ENCODE data around the gene CEBPG. TPM values are rescaled to one million over a fixed set of nuclear protein-coding genes. Genes with fewer than 3 reads are reported as not detected.
A peak's percentile ranks its signal among the peaks of the same experiment; 100 is the strongest.

The CEBPG gene
- total RNA-seq, 2 experiments from 2014 or later: 15.5 TPM

DNA sequence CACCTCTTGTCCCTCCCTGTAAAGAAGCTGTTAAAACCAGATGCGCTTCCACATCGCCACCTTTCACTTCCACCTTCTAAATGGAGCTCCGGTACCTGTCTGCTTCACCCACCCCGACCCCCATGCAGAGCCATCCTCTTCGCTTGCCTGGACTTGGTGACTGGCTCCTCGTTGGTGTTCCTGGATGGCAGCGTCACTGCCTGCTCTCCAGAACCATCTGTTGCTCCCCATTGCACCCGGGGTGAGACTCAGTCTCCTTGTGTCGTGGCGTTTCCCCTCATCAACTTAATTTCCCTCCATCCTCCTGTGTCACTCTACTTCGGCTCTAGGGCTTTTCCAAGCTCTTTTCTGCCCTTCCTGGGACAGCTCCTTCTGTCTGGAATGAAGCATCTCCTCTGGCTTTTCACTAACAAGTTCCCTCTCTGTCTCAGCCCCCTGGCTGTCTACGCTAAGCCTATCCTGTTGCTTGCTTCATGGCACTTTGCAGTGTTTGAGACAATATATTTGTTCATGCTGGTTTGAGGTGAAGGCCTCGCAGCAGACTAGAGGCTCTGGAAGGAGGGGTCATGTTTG lies 10.3 kb downstream of the CEBPG start:
- Mint-ChIP-seq H3K27ac (no peak overlapping the region), H3K9me3 (no peaks in the 10 kb centered on the region), H3K4me1 (ENCODE audit: low read depth) (peaks cover 19% of the 10 kb centered on the region), H3K36me3 (ENCODE audit: low read depth) (peaks cover 47% of the 10 kb centered on the region), H3K27me3 (no peaks in the 10 kb centered on the region), H3K4me3 (no peak overlapping the region)
- no peak overlapping the region for H3K27ac ChIP-seq (ENCODE audit: low read depth in 1 of 2, low read length in 2 of 2)
- H3K27me3 ChIP-seq (ENCODE audit: control insufficient read depth in 1 of 2, insufficient read depth in 2 of 2, low read length in 2 of 2): no peaks in the 10 kb centered on the region
- POLR2A ChIA-PET: no interaction called here
- no peak overlapping the region for H3K4me3 ChIP-seq (ENCODE audit: low read length)
- no peaks in the 10 kb centered on the region for H3K9me3 ChIP-seq (ENCODE audit: control insufficient read depth in 1 of 2, insufficient read depth in 1 of 2, low read length in 2 of 2)
- peaks cover 28% of the 10 kb centered on the region for H3K36me3 ChIP-seq (ENCODE audit: insufficient read depth, low read length)
- TF ChIP-seq CTCF (IDR thresholded peaks at IDR 0.05): no peak
- intact Hi-C loops (cut with DNase I, micrococcal nuclease): no loop called here
- H3K4me1 ChIP-seq (ENCODE audit: insufficient read depth, low read length): no peaks in the 10 kb centered on the region
- peak in 1 of 14 experiments; percentile 25 for DNase-seq
- CTCF ChIA-PET: interaction anchor here (1.7 kb wide), 1 partner anchor 10 kb away, joined by 5 read pairs; the partner anchor contains the start of gene CEBPG
- ATAC-seq (ENCODE audit: poor library complexity): no peak

DNA sequence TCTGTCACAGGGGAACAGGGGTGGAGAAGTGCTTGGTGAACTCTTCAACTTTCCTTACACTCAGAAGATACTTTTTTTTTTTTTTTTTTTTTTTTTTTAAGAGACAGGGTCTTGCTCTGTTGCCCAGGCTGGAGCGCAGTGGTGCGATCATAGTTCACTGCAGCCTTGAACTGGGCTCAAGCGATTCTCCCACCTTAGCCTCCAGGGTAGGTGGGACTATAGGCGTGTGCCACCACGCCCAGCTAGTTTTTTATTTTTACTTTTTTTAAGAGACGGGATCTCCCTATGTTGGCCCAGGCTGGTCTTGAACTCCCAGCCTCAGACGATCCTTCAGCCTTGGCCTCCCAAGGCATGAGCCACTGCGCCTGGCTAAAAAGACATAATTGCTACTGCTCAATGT lies 11.5 kb downstream of the CEBPG start:
- H3K4me1 Mint-ChIP-seq (ENCODE audit: low read depth): peaks cover 8% of the 10 kb centered on the region
- no peak for TF ChIP-seq CTCF (IDR thresholded peaks at IDR 0.05)
- peaks cover 21% of the 10 kb centered on the region for H3K36me3 ChIP-seq (ENCODE audit: insufficient read depth, low read length)
- POLR2A ChIA-PET: interaction anchor here (2.2 kb wide), 1 partner anchor 11 kb away, joined by 9 read pairs; the partner anchor contains the start of gene CEBPG
- H3K27me3 ChIP-seq (ENCODE audit: control insufficient read depth in 1 of 2, insufficient read depth in 2 of 2, low read length in 2 of 2): no peaks in the 10 kb centered on the region
- ATAC-seq (ENCODE audit: poor library complexity) (no peak), DNase-seq (peak in 1 of 14 experiments; percentile 7)
- no peaks in the 10 kb centered on the region for H3K4me1 ChIP-seq (ENCODE audit: insufficient read depth, low read length)
- no peak overlapping the region for H3K27ac ChIP-seq (ENCODE audit: low read depth in 1 of 2, low read length in 2 of 2)
- intact Hi-C loops (cut with DNase I, micrococcal nuclease): no loop called here
- no peaks in the 10 kb centered on the region for H3K27me3 Mint-ChIP-seq
- no peak overlapping the region for H3K4me3 ChIP-seq (ENCODE audit: low read length)
- CTCF ChIA-PET: interaction anchor here (0.7 kb wide), 1 partner anchor 47 kb away, joined by 3 read pairs; no protein-coding TSS in a partner anchor
- no peaks in the 10 kb centered on the region for H3K9me3 Mint-ChIP-seq
- no peak overlapping the region for H3K27ac Mint-ChIP-seq
- H3K4me3 Mint-ChIP-seq: no peak overlapping the region
- H3K9me3 ChIP-seq (ENCODE audit: control insufficient read depth in 1 of 2, insufficient read depth in 1 of 2, low read length in 2 of 2): no peaks in the 10 kb centered on the region
- peaks cover 35% of the 10 kb centered on the region for H3K36me3 Mint-ChIP-seq (ENCODE audit: low read depth)

DNA sequence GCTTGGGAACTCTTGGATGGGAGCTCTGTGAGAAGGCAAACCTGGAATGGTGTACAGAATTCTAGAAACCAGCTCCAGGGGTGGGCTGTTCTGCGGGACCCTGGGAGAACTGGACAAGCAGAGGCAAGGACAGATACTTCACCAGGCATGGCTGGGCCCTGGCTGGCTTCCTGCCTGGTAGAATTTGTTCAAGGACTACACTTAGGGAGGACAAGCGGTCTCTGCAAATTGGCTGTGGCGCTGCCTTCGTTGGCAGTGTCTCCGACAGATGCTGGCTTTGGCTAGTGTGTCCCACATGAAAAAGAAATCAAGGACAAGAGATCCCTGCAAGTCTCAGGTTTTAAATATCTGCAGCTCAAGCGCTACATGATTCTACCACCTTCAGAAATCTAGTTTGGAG lies 12.4 kb downstream of the CEBPG start:
- no peaks in the 10 kb centered on the region for H3K9me3 ChIP-seq (ENCODE audit: control insufficient read depth in 1 of 2, insufficient read depth in 1 of 2, low read length in 2 of 2)
- Mint-ChIP-seq H3K4me3 (no peak overlapping the region), H3K27ac (no peak overlapping the region), H3K9me3 (no peaks in the 10 kb centered on the region), H3K4me1 (ENCODE audit: low read depth) (peaks cover 6% of the 10 kb centered on the region), H3K27me3 (no peaks in the 10 kb centered on the region), H3K36me3 (ENCODE audit: low read depth) (peaks cover 30% of the 10 kb centered on the region)
- DNase-seq (peak in 1 of 14 experiments; percentile 21), ATAC-seq (ENCODE audit: poor library complexity) (no peak)
- H3K27ac ChIP-seq (ENCODE audit: low read depth in 1 of 2, low read length in 2 of 2): no peak overlapping the region
- intact Hi-C loops (cut with DNase I, micrococcal nuclease): no loop called here
- no peaks in the 10 kb centered on the region for H3K4me1 ChIP-seq (ENCODE audit: insufficient read depth, low read length)
- CTCF ChIA-PET: interaction anchor here (0.5 kb wide), 1 partner anchor 272 kb away, joined by 3 read pairs; no protein-coding TSS in a partner anchor
- no peaks in the 10 kb centered on the region for H3K27me3 ChIP-seq (ENCODE audit: control insufficient read depth in 1 of 2, insufficient read depth in 2 of 2, low read length in 2 of 2)
- TF ChIP-seq CTCF (IDR thresholded peaks at IDR 0.05): no peak
- H3K4me3 ChIP-seq (ENCODE audit: low read length): no peak overlapping the region
- H3K36me3 ChIP-seq (ENCODE audit: insufficient read depth, low read length): peaks cover 21% of the 10 kb centered on the region
- POLR2A ChIA-PET: interaction anchor here (2.2 kb wide), 1 partner anchor 12 kb away, joined by 9 read pairs; the partner anchor contains the start of gene CEBPG

Measured in CD4-positive, alpha-beta T cell (primary cell).